Spleen (tissue), 7 donors: ENCODE data around the gene ANKRD11.

Source experiments
- POLR2A ChIP-seq, 3 donors: fragments of 450-650 bp; IDR thresholded peaks; one replicate each; pipeline ENCODE4 v1.5.1; 2017; ENCODE audit warnings: antibody characterized with exemption in 3 of 3, mild to moderate bottlenecking in 1 of 3
- POLR2AphosphoS5 ChIP-seq, 3 donors: sonication (generic); formaldehyde crosslinking; IDR thresholded peaks; one replicate each; pipeline ENCODE4 v1.5.1; 2017; ENCODE audit warnings: antibody characterized with exemption in 3 of 3
- TF ChIP-seq, protein P1 (sequence below), 11 experiments: fragments of 200-600 bp in 7 of 11; fragments of 450-650 bp in 4 of 11; sonication (generic) in 4 of 11; IDR thresholded peaks in 8 of 11; conservative IDR thresholded peaks in 3 of 11; 1 replicate in 7 of 11; 2 replicates in 4 of 11; pipeline versions ENCODE4 v1.4.0 to v1.8.0; 2016 to 2021; ENCODE audit warnings: antibody characterized with exemption in 11 of 11, inconsistent platforms in 4 of 11, mild to moderate bottlenecking in 1 of 11
- donor health status: DM: no; HTN: no; CAD: no; lungs with moderate emphysema.
- donor health status: DM: no; HTN: no; CAD: no.
- donor health status: DM: no; HTN: no; CAD: no.

DNA sequence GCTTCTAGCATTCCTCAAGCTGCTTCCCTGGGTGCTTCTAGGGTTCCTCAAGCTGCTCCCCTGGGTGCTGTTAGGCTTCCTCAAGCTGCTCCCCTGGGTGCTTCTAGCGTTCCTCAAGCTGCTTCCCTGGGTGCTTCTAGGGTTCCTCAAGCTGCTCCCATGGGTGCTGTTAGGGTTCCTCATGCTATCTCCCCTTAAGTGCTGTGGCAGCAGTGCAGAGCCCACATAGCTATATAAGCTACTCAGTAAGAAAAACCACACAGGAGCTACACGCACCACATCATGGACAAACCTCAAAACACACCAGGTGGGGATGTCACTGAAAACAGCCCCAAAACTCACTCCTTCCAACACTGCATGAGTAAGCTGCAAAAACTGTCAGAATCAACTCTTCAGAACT, 35.2 kb downstream of the ANKRD11 start:
- TF ChIP-seq, protein P1, sequence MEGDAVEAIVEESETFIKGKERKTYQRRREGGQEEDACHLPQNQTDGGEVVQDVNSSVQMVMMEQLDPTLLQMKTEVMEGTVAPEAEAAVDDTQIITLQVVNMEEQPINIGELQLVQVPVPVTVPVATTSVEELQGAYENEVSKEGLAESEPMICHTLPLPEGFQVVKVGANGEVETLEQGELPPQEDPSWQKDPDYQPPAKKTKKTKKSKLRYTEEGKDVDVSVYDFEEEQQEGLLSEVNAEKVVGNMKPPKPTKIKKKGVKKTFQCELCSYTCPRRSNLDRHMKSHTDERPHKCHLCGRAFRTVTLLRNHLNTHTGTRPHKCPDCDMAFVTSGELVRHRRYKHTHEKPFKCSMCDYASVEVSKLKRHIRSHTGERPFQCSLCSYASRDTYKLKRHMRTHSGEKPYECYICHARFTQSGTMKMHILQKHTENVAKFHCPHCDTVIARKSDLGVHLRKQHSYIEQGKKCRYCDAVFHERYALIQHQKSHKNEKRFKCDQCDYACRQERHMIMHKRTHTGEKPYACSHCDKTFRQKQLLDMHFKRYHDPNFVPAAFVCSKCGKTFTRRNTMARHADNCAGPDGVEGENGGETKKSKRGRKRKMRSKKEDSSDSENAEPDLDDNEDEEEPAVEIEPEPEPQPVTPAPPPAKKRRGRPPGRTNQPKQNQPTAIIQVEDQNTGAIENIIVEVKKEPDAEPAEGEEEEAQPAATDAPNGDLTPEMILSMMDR (IDR thresholded peaks at IDR 0.05 in 8 of 11, conservative IDR thresholded peaks at IDR 0.05 in 3 of 11): no peak
- TF ChIP-seq POLR2A (IDR thresholded peaks at IDR 0.05): no peak
- TF ChIP-seq POLR2AphosphoS5 (IDR thresholded peaks at IDR 0.05): no peak
